ENCODE results near the gene LIMA1.

Gene LIMA1

DNA sequence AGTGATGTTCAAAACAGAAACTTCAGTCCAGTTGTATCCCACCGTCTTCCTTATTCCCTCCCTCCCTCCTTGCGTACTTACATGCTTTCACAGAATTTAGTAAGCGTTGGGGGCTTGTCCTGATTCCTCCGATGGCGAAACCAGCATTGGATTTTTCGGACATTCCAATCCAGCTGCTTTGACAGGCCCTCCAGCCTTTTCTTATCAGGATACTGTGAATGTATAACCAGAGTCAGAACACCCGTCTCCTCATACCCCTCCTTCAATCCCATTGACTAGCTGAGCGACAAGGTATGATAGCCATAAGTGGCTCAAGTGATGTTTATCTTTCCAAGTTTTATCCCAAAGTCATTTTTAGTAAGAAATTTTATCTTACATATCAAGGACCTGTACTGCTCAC, 140.3 kb downstream of the LIMA1 start:
- H3K36me3 ChIP-seq (ENCODE audit: insufficient read depth, low read length), result peaks cover 47% of the 10 kb centered on the region
- peaks cover 23% of the 10 kb centered on the region for H3K79me2 ChIP-seq (ENCODE audit: insufficient read depth, low read length)
- no peaks in the 10 kb centered on the region for H3K9me3 ChIP-seq (ENCODE audit: insufficient read depth, low read length, severe bottlenecking)
- H3K4me2 ChIP-seq (ENCODE audit: insufficient read depth, low read length), result no peak overlapping the region
- H2AFZ ChIP-seq (ENCODE audit: low read depth, low read length), result no peak overlapping the region
- H3K9ac ChIP-seq (ENCODE audit: low read depth, low read length), result no peak overlapping the region
- H3K4me3 ChIP-seq (ENCODE audit: low read depth in 1 of 2, low read length in 2 of 2), result no peak overlapping the region
- ATAC-seq (ENCODE audit: insufficient read depth, low read depth), result no peak
- TF ChIP-seq EZH2 (IDR thresholded peaks at IDR 0.05; ENCODE audit: borderline replicate concordance, low read depth, low read length, severe bottlenecking), result no peak
- TF ChIP-seq, protein P1, sequence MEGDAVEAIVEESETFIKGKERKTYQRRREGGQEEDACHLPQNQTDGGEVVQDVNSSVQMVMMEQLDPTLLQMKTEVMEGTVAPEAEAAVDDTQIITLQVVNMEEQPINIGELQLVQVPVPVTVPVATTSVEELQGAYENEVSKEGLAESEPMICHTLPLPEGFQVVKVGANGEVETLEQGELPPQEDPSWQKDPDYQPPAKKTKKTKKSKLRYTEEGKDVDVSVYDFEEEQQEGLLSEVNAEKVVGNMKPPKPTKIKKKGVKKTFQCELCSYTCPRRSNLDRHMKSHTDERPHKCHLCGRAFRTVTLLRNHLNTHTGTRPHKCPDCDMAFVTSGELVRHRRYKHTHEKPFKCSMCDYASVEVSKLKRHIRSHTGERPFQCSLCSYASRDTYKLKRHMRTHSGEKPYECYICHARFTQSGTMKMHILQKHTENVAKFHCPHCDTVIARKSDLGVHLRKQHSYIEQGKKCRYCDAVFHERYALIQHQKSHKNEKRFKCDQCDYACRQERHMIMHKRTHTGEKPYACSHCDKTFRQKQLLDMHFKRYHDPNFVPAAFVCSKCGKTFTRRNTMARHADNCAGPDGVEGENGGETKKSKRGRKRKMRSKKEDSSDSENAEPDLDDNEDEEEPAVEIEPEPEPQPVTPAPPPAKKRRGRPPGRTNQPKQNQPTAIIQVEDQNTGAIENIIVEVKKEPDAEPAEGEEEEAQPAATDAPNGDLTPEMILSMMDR (IDR thresholded peaks at IDR 0.05; ENCODE audit: borderline replicate concordance, extremely low read depth, low read length, poor library complexity, severe bottlenecking), result no peak
- no peaks in the 10 kb centered on the region for H3K27me3 ChIP-seq (ENCODE audit: insufficient read depth, low read length, poor library complexity)
- no peak overlapping the region for H3K27ac ChIP-seq (ENCODE audit: low read length)
- 0 out of 2 replicates have a peak, but pooled peaks cover 2% of the 10 kb centered on the region for H4K20me1 ChIP-seq (ENCODE audit: insufficient read depth, low read length)
- H3K4me1 ChIP-seq (ENCODE audit: insufficient read depth, low read length), result no peaks in the 10 kb centered on the region
- DNase-seq, result no peak

DNA sequence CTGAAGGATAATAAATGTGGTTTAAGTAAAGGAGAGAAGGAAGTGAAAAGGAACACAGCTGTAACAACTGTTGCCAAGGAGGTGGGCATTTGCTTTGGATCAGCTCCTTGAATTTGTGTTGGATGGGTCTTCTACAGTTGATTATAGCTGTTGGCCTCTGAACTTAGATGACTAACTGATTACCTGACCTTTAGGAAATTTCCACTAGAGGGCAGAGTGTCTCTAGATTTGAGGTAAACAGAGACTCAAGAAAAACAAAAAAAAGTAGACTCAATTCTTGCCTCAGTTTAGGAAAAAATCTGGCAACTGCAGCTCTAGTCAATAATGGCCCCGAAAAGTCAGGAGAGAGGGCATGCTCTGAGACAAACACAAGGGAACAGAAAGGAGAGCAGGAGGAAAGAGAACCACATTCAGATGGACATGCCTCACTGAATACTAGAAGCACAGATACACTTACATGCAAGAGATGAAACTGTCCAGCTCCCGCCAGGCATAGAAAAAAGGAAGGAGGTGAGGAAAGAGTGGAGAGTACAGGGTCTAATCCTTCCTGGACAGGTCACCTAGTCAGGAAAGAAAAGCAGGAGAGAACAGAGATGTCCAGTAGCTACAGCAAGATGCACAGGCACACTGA, 150.7 kb downstream of the LIMA1 start:
- TF ChIP-seq, protein P1 (IDR thresholded peaks at IDR 0.05; ENCODE audit: borderline replicate concordance, extremely low read depth, low read length, poor library complexity, severe bottlenecking), result peak; percentile 63
- TF ChIP-seq EZH2 (IDR thresholded peaks at IDR 0.05; ENCODE audit: borderline replicate concordance, low read depth, low read length, severe bottlenecking), result no peak
- ATAC-seq (ENCODE audit: insufficient read depth, low read depth) (peak; percentile 59; the same call in 1 of the 3 replicates), DNase-seq (no peak)
- H3K4me1 ChIP-seq (ENCODE audit: insufficient read depth, low read length), result no peaks in the 10 kb centered on the region
- H3K79me2 ChIP-seq (ENCODE audit: insufficient read depth, low read length), result no peaks in the 10 kb centered on the region
- peaks cover 91% of the 10 kb centered on the region for H3K36me3 ChIP-seq (ENCODE audit: insufficient read depth, low read length)
- no peak overlapping the region for H3K9ac ChIP-seq (ENCODE audit: low read depth, low read length)
- H4K20me1 ChIP-seq (ENCODE audit: insufficient read depth, low read length), result peaks cover 7% of the 10 kb centered on the region; the same call in 1 of the 2 replicates
- H3K4me3 ChIP-seq (ENCODE audit: low read depth in 1 of 2, low read length in 2 of 2), result no peak overlapping the region
- no peaks in the 10 kb centered on the region for H3K27me3 ChIP-seq (ENCODE audit: insufficient read depth, low read length, poor library complexity)
- no peak overlapping the region for H2AFZ ChIP-seq (ENCODE audit: low read depth, low read length)
- H3K27ac ChIP-seq (ENCODE audit: low read length), result no peak overlapping the region
- no peak overlapping the region for H3K4me2 ChIP-seq (ENCODE audit: insufficient read depth, low read length)
- H3K9me3 ChIP-seq (ENCODE audit: insufficient read depth, low read length, severe bottlenecking), result no peaks in the 10 kb centered on the region

DNA sequence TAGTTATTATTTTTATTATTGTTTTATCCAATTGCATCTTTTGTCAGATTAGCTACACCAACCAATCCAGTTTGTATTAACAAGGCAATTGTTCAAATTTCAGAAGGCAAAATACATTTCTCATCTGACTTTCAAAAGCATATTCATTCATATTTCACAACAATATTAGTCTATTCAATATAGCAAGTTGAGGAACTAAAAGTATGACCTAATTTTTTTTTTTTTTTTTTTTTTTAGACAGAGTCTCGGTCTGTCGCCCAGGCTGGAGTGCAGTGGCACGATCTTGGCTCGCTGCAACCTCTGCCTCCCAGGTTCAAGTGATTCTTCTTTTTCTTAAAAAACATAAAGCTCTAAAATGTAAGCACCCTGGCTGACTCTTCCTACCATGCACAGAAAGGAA, 154.0 kb downstream of the LIMA1 start:
- Histone ChIP-seq H3K79me2 (ENCODE audit: insufficient read depth, low read length) (0 out of 2 replicates have a peak, but pooled peaks cover 2% of the 10 kb centered on the region), H3K4me3 (ENCODE audit: low read depth in 1 of 2, low read length in 2 of 2) (no peak overlapping the region), H3K27me3 (ENCODE audit: insufficient read depth, low read length, poor library complexity) (no peaks in the 10 kb centered on the region), H3K9me3 (ENCODE audit: insufficient read depth, low read length, severe bottlenecking) (no peaks in the 10 kb centered on the region), H2AFZ (ENCODE audit: low read depth, low read length) (no peak overlapping the region), H3K4me1 (ENCODE audit: insufficient read depth, low read length) (no peaks in the 10 kb centered on the region), H3K4me2 (ENCODE audit: insufficient read depth, low read length) (no peak overlapping the region), H3K36me3 (ENCODE audit: insufficient read depth, low read length) (peaks cover 72% of the 10 kb centered on the region), H3K9ac (ENCODE audit: low read depth, low read length) (no peak overlapping the region), H4K20me1 (ENCODE audit: insufficient read depth, low read length) (0 out of 2 replicates have a peak, but pooled peaks cover 2% of the 10 kb centered on the region), H3K27ac (ENCODE audit: low read length) (no peak overlapping the region)
- ATAC-seq (ENCODE audit: insufficient read depth, low read depth), result no peak
- no peak for TF ChIP-seq EZH2 (IDR thresholded peaks at IDR 0.05; ENCODE audit: borderline replicate concordance, low read depth, low read length, severe bottlenecking)
- TF ChIP-seq, protein P1 (IDR thresholded peaks at IDR 0.05; ENCODE audit: borderline replicate concordance, extremely low read depth, low read length, poor library complexity, severe bottlenecking), result no peak
- no peak for DNase-seq

Measured in DND-41 (cell line).